GM12874 (cell line): Measurements from ENCODE around the gene MCM7.

ENCODE experiments used
- CTCF ChIP-seq: IDR thresholded peaks from 2 replicates; pipeline ENCODE4 v1.5.1; 2011; ENCODE audit warnings: low read depth, mild to moderate bottlenecking, control low read depth, low read length, moderate library complexity; ENCODE audit not compliant: insufficient read depth

MCM7 gene

GRCh38 chr7:100072462-100072861, 28.7 kb downstream of the MCM7 start:
- TF ChIP-seq CTCF, result no peak

DNA sequence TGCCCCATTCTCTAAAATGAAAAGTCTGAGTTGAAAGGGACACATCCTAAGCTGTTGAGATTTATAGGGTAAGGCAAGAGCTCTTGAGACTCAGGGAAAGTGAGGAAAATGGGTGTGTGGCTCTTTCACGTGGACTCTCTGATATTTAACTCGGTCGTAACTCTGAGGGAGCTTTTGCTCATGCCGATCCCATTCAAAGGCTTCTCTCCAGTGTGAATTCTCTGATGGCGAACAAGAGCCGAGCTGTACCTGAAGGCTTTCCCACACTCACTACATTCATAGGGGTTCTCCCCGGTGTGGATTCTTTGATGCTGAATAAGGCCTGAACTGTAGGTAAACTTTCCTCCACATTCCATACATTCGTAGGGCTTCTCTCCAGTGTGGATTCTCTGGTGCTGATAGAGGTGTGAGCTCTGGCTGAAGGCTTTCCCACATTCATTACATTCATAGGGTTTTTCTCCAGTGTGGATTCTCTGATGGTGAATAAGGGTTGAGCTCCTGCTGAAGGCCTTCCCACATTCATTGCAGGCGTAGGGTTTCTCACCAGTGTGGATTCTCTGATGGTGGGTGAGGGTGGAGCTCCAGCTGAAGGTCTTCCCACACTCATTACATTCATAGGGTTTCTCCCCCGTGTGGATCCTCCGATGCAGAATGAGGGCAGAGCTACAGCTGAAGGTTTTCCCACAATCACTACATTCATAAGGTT, 30.0 kb downstream of the MCM7 start:
- TF ChIP-seq CTCF, result no peak

GRCh38 chr7:100069991-100070390, 31.2 kb downstream of the MCM7 start:
- TF ChIP-seq CTCF, result no peak

DNA sequence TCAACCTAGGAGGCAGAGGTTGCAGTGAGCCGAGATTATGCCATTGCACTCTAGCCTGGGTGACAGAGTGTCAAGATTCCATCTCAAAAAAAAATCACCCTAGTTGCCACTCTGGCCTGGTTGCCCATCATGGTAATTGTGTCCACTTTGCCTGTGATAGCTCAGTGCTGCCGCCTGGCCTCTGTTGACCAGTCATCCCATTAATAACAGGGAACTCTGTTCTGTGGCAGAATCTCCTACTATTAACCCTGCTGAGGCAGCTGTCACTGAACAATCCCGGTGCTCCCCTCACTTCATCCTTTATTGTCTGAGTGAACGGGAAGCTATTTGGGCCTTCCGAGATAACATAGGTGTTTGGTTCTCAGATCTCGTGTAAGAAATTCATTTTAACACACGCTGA, 34.2 kb downstream of the MCM7 start:
- no peak for TF ChIP-seq CTCF

DNA sequence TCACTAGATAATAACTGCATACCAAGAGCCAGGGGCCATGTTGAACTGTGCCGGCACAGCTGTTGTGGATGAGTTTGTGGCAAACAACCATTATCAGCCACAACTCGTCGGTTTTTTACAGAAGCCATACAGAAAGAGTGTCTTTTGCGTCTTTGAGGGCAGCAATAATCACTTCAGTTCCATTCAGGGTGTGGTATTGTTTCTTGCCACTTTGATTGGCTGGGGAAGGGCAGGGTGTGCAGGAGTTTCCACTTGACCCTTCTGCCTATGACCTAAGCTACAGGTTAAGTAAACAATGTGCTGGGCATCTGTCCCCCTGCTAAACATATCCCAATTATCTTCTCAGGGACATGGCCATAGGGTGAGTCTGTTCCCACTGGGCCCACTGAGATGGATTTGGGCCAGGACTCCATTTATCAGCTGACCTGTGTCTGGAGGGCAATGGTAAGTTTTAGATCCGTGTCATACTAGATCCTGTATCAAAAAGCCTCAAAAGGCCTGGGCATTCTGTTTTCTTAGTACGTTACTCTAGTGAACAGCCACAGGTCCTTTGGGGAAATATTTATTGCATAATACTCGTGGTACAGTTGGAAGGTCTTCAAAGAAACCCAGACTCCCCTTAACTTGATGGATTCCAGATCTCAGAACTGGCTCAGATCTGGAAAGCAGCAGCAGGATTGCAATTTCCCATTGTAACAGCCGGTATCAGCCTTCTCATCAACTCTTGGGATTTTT, 35.6 kb downstream of the MCM7 start:
- no peak for TF ChIP-seq CTCF

GRCh38 chr7:100064162-100064561, 37.0 kb downstream of the MCM7 start:
- no peak for TF ChIP-seq CTCF

DNA sequence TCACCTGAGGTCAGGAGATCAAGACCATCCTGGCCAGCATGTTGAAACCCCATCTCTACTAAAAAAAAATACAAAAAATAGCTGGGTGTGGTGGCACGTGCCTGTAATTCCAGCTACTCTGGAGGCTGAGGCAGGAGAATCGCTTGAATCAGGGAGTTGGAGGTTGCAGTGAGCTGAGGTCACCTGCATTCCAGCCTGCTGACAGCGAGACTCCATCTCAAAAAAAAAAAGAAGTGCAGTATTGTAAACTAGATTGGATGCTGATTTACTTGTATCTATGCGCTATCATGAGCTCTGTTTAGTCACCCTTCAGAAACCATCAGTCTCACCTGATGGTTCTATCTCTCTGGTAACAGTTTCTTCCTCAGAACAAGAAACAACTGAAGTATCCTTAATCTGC, 37.8 kb downstream of the MCM7 start:
- TF ChIP-seq CTCF, result no peak
